CD4-positive, alpha-beta T cell (primary cell): ENCODE results near the gene NCDN. TPM values are rescaled to one million over a fixed set of nuclear protein-coding genes. Genes with fewer than 3 reads are reported as not detected.

ENCODE experiments used
- ATAC-seq: fragments of 200-7000 bp; cut with Tn5 transposase; one replicate; pipeline ENCODE4 v1.10.0; 2022; ENCODE audit warnings: mild to moderate bottlenecking; ENCODE audit not compliant: poor library complexity
- CTCF ChIA-PET: fragments of 350-600 bp; sonication (Branson Sonifier 250); formaldehyde crosslinking; loops from one replicate; lab custom pipeline; 2021; ENCODE audit warnings: antibody characterized with exemption, inconsistent platforms; lab: Charles Lee
- POLR2A ChIA-PET: fragments of 350-600 bp; sonication (Branson Sonifier 250); formaldehyde crosslinking; loops from one replicate; lab custom pipeline; 2021; ENCODE audit warnings: antibody characterized with exemption, inconsistent platforms; lab: Charles Lee
- DNase-seq, 14 experiments: peaks; one replicate each; pipeline ENCODE4 v3.0.0-alpha.2; 2013 to 2020; ENCODE audit warnings: mixed read lengths in 2 of 14
- H3K27ac ChIP-seq, 2 donors: one replicate each; pipeline versions ENCODE4 v1.5.1 to v1.7.0; 2013; ENCODE audit warnings: low read length in 2 of 2, low read depth in 1 of 2, mild to moderate bottlenecking in 1 of 2
- H3K27me3 ChIP-seq, 2 experiments: 1 replicate in 1 of 2; 2 replicates in 1 of 2; pipeline versions ENCODE4 v1.6.1 to v1.7.0; 2013; ENCODE audit warnings: low read length in 2 of 2, control low read depth in 1 of 2, mild to moderate bottlenecking in 1 of 2, moderate library complexity in 1 of 2; ENCODE audit not compliant: insufficient read depth in 2 of 2, control insufficient read depth in 1 of 2
- H3K36me3 ChIP-seq: one replicate; pipeline ENCODE4 v1.6.1; 2013; ENCODE audit warnings: low read length, control low read depth; ENCODE audit not compliant: insufficient read depth
- H3K4me1 ChIP-seq: one replicate; pipeline ENCODE4 v1.6.1; 2013; ENCODE audit warnings: low read length, control low read depth; ENCODE audit not compliant: insufficient read depth
- H3K4me3 ChIP-seq: one replicate; pipeline ENCODE4 v1.5.1; 2013; ENCODE audit warnings: mild to moderate bottlenecking, low read length, moderate library complexity
- H3K9me3 ChIP-seq, 2 experiments: 1 replicate in 1 of 2; 2 replicates in 1 of 2; pipeline versions ENCODE4 v1.6.1 to v1.7.0; 2013; ENCODE audit warnings: low read length in 2 of 2, mild to moderate bottlenecking in 2 of 2, control low read depth in 1 of 2, moderate library complexity in 1 of 2; ENCODE audit not compliant: control insufficient read depth in 1 of 2, insufficient read depth in 1 of 2
- H3K27ac Mint-ChIP-seq: one replicate; pipeline ENCODE4 v1.8.0; 2020; ENCODE audit warnings: mixed read lengths
- H3K27me3 Mint-ChIP-seq: one replicate; pipeline ENCODE4 v1.8.0; 2021; ENCODE audit warnings: mixed read lengths
- H3K36me3 Mint-ChIP-seq: one replicate; pipeline ENCODE4 v1.8.0; 2021; ENCODE audit warnings: low read depth, mixed read lengths
- H3K4me1 Mint-ChIP-seq: one replicate; pipeline ENCODE4 v1.8.0; 2021; ENCODE audit warnings: low read depth, mixed read lengths
- H3K4me3 Mint-ChIP-seq: one replicate; pipeline ENCODE4 v1.8.0; 2020; ENCODE audit warnings: mild to moderate bottlenecking, mixed read lengths
- H3K9me3 Mint-ChIP-seq: one replicate; pipeline ENCODE4 v1.8.0; 2020; ENCODE audit warnings: mixed read lengths
- CTCF ChIP-seq: fragments of 200-600 bp; IDR thresholded peaks from one replicate; pipeline ENCODE4 v1.8.0; 2022; ENCODE audit warnings: antibody characterized with exemption, mild to moderate bottlenecking
- intact Hi-C, 2 experiments: fragments of 100-400 bp; cut with DNase I in 1 of 2; cut with micrococcal nuclease in 1 of 2; formaldehyde crosslinking; loops; one replicate each; pipeline versions ENCODE4 v1.15.1 to v1.9.0; 2023 to 2025; cut with DNase I, micrococcal nuclease
- total RNA-seq, 174 experiments: library from RNA in 2 of 174; stranded (reverse) in 2 of 174; gene quantifications; one replicate each; pipeline ENCODE4 v1.2.3 and lab custom pipeline; 2021 to 2026

The NCDN gene
- total RNA-seq, 2 experiments from 2014 or later: 12.8 to 14.2 TPM

GRCh38 chr1:35592991-35593769 is 35.6 kb downstream of the NCDN start:
- Mint-ChIP-seq H3K9me3 (no peaks in the 10 kb centered on the region), H3K4me1 (peaks cover 15% of the 10 kb centered on the region), H3K27me3 (no peaks in the 10 kb centered on the region), H3K36me3 (peaks cover 5% of the 10 kb centered on the region), H3K4me3 (no peak overlapping the region), H3K27ac (no peak overlapping the region)
- ChIA-PET CTCF (no interaction called here), POLR2A (no interaction called here)
- Histone ChIP-seq H3K27ac (no peak overlapping the region), H3K36me3 (peaks cover 11% of the 10 kb centered on the region), H3K9me3 (no peaks in the 10 kb centered on the region), H3K4me3 (no peak overlapping the region), H3K27me3 (no peaks in the 10 kb centered on the region), H3K4me1 (peaks cover 13% of the 10 kb centered on the region)
- DNase-seq (no peak), ATAC-seq (no peak)
- intact Hi-C loops: no loop called here
- TF ChIP-seq CTCF: no peak

GRCh38 chr1:35594005-35594760 is 36.6 kb downstream of the NCDN start:
- no peak overlapping the region for H3K4me3 Mint-ChIP-seq
- POLR2A ChIA-PET: no interaction called here

GRCh38 chr1:35595684-35596083 is 38.1 kb downstream of the NCDN start:
- Mint-ChIP-seq H3K27ac (no peak overlapping the region), H3K27me3 (no peaks in the 10 kb centered on the region)

More at GRCh38 chr1:35594005-35594760, 36.6 kb downstream of the NCDN start:
- H3K4me1 Mint-ChIP-seq: peaks cover 15% of the 10 kb centered on the region
- H3K27ac ChIP-seq: no peak overlapping the region
- TF ChIP-seq CTCF: no peak
- H3K36me3 Mint-ChIP-seq: peaks cover 6% of the 10 kb centered on the region
- CTCF ChIA-PET: no interaction called here
- H3K4me3 ChIP-seq: no peak overlapping the region
- H3K27ac Mint-ChIP-seq: no peak overlapping the region
- no peaks in the 10 kb centered on the region for H3K27me3 ChIP-seq
- no peaks in the 10 kb centered on the region for H3K9me3 ChIP-seq
- H3K4me1 ChIP-seq: peaks cover 11% of the 10 kb centered on the region
- DNase-seq: no peak
- peaks cover 12% of the 10 kb centered on the region for H3K36me3 ChIP-seq
- intact Hi-C loops: no loop called here
- no peaks in the 10 kb centered on the region for H3K9me3 Mint-ChIP-seq
- H3K27me3 Mint-ChIP-seq: no peaks in the 10 kb centered on the region
- no peak for ATAC-seq

More at GRCh38 chr1:35595684-35596083, 38.1 kb downstream of the NCDN start:
- H3K27ac ChIP-seq: no peak overlapping the region
- peaks cover 11% of the 10 kb centered on the region for H3K4me1 ChIP-seq
- Mint-ChIP-seq H3K9me3 (no peaks in the 10 kb centered on the region), H3K4me1 (peaks cover 15% of the 10 kb centered on the region), H3K4me3 (no peak overlapping the region), H3K36me3 (peaks cover 19% of the 10 kb centered on the region)
- no peak for DNase-seq
- no peak for TF ChIP-seq CTCF
- ATAC-seq: no peak
- peaks cover 9% of the 10 kb centered on the region for H3K36me3 ChIP-seq
- ChIA-PET CTCF (no interaction called here), POLR2A (no interaction called here)
- intact Hi-C loops: no loop called here
- no peak overlapping the region for H3K4me3 ChIP-seq
- no peaks in the 10 kb centered on the region for H3K27me3 ChIP-seq
- H3K9me3 ChIP-seq: no peaks in the 10 kb centered on the region
